WI38 (cell line): ENCODE results near the gene DAPK1.

Experiments
- H3K4me3 ChIP-seq: 2 replicates; pipeline ENCODE4 v1.5.1; 2011; ENCODE audit warnings: low read depth, mild to moderate bottlenecking, control low read depth, low read length
- CTCF ChIP-seq: IDR thresholded peaks from 2 replicates; pipeline ENCODE4 v1.5.1; 2012; ENCODE audit warnings: low read depth, mild to moderate bottlenecking, control low read depth, low read length

DAPK1 gene

GRCh38 chr9:87527211-87527916 lies 29.7 kb downstream of the DAPK1 start:
- H3K4me3 ChIP-seq, result no peak overlapping the region
- TF ChIP-seq CTCF, result no peak

GRCh38 chr9:87528969-87529368 lies 31.3 kb downstream of the DAPK1 start:
- no peak for TF ChIP-seq CTCF
- H3K4me3 ChIP-seq, result no peak overlapping the region

- no peak for TF ChIP-seq CTCF
- H3K4me3 ChIP-seq, result no peak overlapping the region
These were observed 32.0 kb downstream of the DAPK1 start for GRCh38 chr9:87529671-87530070.

GRCh38 chr9:87530716-87531115 lies 33.0 kb downstream of the DAPK1 start:
- no peak for TF ChIP-seq CTCF
- H3K4me3 ChIP-seq, result no peak overlapping the region

- no peak overlapping the region for H3K4me3 ChIP-seq
- TF ChIP-seq CTCF, result no peak
These were observed 34.0 kb downstream of the DAPK1 start for GRCh38 chr9:87531370-87532295.

- no peak for TF ChIP-seq CTCF
- no peak overlapping the region for H3K4me3 ChIP-seq
These were observed 35.6 kb downstream of the DAPK1 start for GRCh38 chr9:87533271-87533670.

GRCh38 chr9:87534036-87534435 lies 36.4 kb downstream of the DAPK1 start:
- H3K4me3 ChIP-seq, result no peak overlapping the region
- no peak for TF ChIP-seq CTCF
